Ovary (tissue), 3 donors: ENCODE results near the gene TLE4.

ENCODE experiments used
- CTCF ChIP-seq, 3 donors: fragments of 450-650 bp in 2 of 3; fragments of 200-600 bp in 1 of 3; IDR thresholded peaks; one replicate each; pipeline versions ENCODE4 v1.5.1 to v1.8.0; 2016 to 2022; ENCODE audit warnings: antibody characterized with exemption in 3 of 3, mild to moderate bottlenecking in 1 of 3
- EP300 ChIP-seq: sonication (generic); formaldehyde crosslinking; IDR thresholded peaks from one replicate; pipeline ENCODE4 v1.6.1; 2017; ENCODE audit warnings: antibody characterized with exemption
- POLR2A ChIP-seq: fragments of 450-650 bp; IDR thresholded peaks from one replicate; pipeline ENCODE4 v1.6.1; 2017; ENCODE audit warnings: antibody characterized with exemption, mild to moderate bottlenecking, moderate library complexity
- donor health status: DM: no; HTN: no; CAD: no.

DNA sequence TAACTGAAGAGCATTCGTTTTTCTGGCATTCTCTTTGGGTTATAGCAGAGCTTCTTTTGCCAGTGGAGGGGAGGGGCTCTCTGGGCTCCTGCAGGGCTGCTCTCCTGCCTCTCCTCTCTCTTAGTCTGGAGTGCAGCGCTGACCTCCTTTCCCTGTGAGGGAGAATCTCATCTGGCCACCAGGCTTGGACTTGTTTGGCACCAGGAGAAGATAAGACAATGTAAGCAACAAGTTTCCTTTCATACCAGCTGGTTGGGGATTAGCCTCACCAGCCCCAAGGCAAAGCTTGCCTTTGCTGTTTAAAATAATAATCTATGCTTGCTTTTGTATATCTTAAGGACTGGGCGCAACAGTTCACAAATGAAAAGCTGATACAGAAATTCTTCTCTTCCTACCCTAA lies 196.4 kb downstream of the TLE4 start:
- no peak for TF ChIP-seq CTCF (IDR thresholded peaks at IDR 0.05)
- TF ChIP-seq EP300, result no peak
- TF ChIP-seq POLR2A, result no peak
